Dedifferentiated amniotic fluid mesenchymal stem cell (primary cell): Measurements from ENCODE around the gene EPN2.
A peak's percentile ranks its signal among the peaks of the same experiment; 100 is the strongest.

Source experiments
- DNase-seq: peaks from one replicate; pipeline ENCODE4 v3.0.0-alpha.2; 2016; ENCODE audit errors: extremely low spot score

EPN2 gene

GRCh38 chr17:19239544-19239943, 2.4 kb downstream of the EPN2 start:
- no peak for DNase-seq

GRCh38 chr17:19242323-19242722, 5.2 kb downstream of the EPN2 start:
- no peak for DNase-seq

GRCh38 chr17:19242926-19243325, 5.8 kb downstream of the EPN2 start:
- no peak for DNase-seq

GRCh38 chr17:19243838-19244237, 6.7 kb downstream of the EPN2 start:
- DNase-seq, result no peak

GRCh38 chr17:19244357-19244756, 7.2 kb downstream of the EPN2 start:
- no peak for DNase-seq

GRCh38 chr17:19244781-19245180, 7.6 kb downstream of the EPN2 start:
- no peak for DNase-seq

GRCh38 chr17:19247473-19247872, 10.3 kb downstream of the EPN2 start:
- DNase-seq, result no peak

- DNase-seq, result no peak
Measured at GRCh38 chr17:19248151-19248927, 11.2 kb downstream of the EPN2 start.

GRCh38 chr17:19248928-19249574, 11.9 kb downstream of the EPN2 start:
- peak; percentile 53 for DNase-seq

GRCh38 chr17:19249681-19250080, 12.5 kb downstream of the EPN2 start:
- DNase-seq, result no peak

GRCh38 chr17:19250421-19251173, 13.4 kb downstream of the EPN2 start:
- DNase-seq, result no peak

GRCh38 chr17:19253112-19253511, 15.9 kb downstream of the EPN2 start:
- DNase-seq, result no peak

GRCh38 chr17:19254651-19255050, 17.5 kb downstream of the EPN2 start:
- DNase-seq, result no peak

GRCh38 chr17:19255279-19255678, 18.1 kb downstream of the EPN2 start:
- DNase-seq, result no peak

GRCh38 chr17:19258371-19258770, 21.2 kb downstream of the EPN2 start:
- DNase-seq, result no peak

GRCh38 chr17:19260958-19261357, 23.8 kb downstream of the EPN2 start:
- DNase-seq, result no peak

- no peak for DNase-seq
Measured at GRCh38 chr17:19261426-19261825, 24.3 kb downstream of the EPN2 start.

GRCh38 chr17:19262650-19263631, 25.8 kb downstream of the EPN2 start:
- no peak for DNase-seq

- DNase-seq, result no peak
Measured at GRCh38 chr17:19263641-19264051, 26.5 kb downstream of the EPN2 start.

- no peak for DNase-seq
Measured at GRCh38 chr17:19264268-19264667, 27.1 kb downstream of the EPN2 start.

- DNase-seq, result no peak
Measured at GRCh38 chr17:19264681-19265080, 27.5 kb downstream of the EPN2 start.

- DNase-seq, result no peak
Measured at GRCh38 chr17:19265755-19266154, 28.6 kb downstream of the EPN2 start.
